Thoracic aorta (tissue), 2 donors: ENCODE data around the gene WFDC8. TPM values are rescaled to one million over a fixed set of nuclear protein-coding genes. Genes with fewer than 3 reads are reported as not detected.

Experiments
- ATAC-seq: fragments of 150-250 bp; one replicate; pipeline ENCODE4 v1.8.0; 2017; ENCODE audit warnings: low read depth; ENCODE audit not compliant: insufficient number of reproducible peaks, low FRiP score
- DNase-seq: peaks from one replicate; pipeline ENCODE4 v3.0.0-alpha.2; 2020; ENCODE audit warnings: low spot score
- H3K27ac ChIP-seq, 2 donors: fragments of 200-600 bp; sonication (generic); 1 replicate in 1 of 2; 2 replicates in 1 of 2; pipeline ENCODE4 v1.5.1; 2016; ENCODE audit warnings: mild to moderate bottlenecking in 2 of 2, moderate library complexity in 2 of 2
- H3K27me3 ChIP-seq: fragments of 200-600 bp; sonication (generic); replicated peaks from 2 replicates; pipeline ENCODE4 v1.6.0; 2016; ENCODE audit warnings: mild to moderate bottlenecking; ENCODE audit not compliant: insufficient read depth
- H3K36me3 ChIP-seq: fragments of 200-600 bp; sonication (generic); one replicate; pipeline ENCODE4 v1.5.1; 2016
- H3K4me1 ChIP-seq, 2 donors: fragments of 200-600 bp; sonication (generic); 1 replicate in 1 of 2; 2 replicates in 1 of 2; pipeline versions ENCODE4 v1.5.1 to v1.6.0; 2016; ENCODE audit warnings: low read depth in 2 of 2, mild to moderate bottlenecking in 1 of 2; ENCODE audit not compliant: control insufficient read depth in 1 of 2
- H3K4me3 ChIP-seq: fragments of 200-600 bp; sonication (generic); 2 replicates; pipeline ENCODE4 v1.5.1; 2016; ENCODE audit warnings: mild to moderate bottlenecking
- H3K9me3 ChIP-seq: fragments of 200-600 bp; sonication (generic); 2 replicates; pipeline ENCODE4 v1.5.1; 2016
- CTCF ChIP-seq: fragments of 200-600 bp; sonication (generic); IDR thresholded peaks from one replicate; pipeline ENCODE4 v1.5.1; 2019; ENCODE audit warnings: antibody characterized with exemption
- total RNA-seq, 2 donors: library from RNA; depleted of rRNA; stranded (reverse); fragments of >200 nt; gene quantifications; one replicate each; pipeline versions ENCODE4 v1.1.0 to v1.2.3, GENCODE V29; 2016

Gene WFDC8
- total RNA-seq, 2 donors from 2014 or later: not detected

- ATAC-seq: no peak
- Histone ChIP-seq H3K27ac (no peak overlapping the region), H3K9me3 (peaks cover 4% of the 10 kb centered on the region), H3K36me3 (no peaks in the 10 kb centered on the region), H3K4me1 (no peaks in the 10 kb centered on the region), H3K4me3 (no peak overlapping the region), H3K27me3 (no peaks in the 10 kb centered on the region)
- TF ChIP-seq CTCF: no peak
- no peak for DNase-seq
These were observed 26.6 kb downstream of the WFDC8 start for GRCh38 chr20:45552456-45552855.

DNA sequence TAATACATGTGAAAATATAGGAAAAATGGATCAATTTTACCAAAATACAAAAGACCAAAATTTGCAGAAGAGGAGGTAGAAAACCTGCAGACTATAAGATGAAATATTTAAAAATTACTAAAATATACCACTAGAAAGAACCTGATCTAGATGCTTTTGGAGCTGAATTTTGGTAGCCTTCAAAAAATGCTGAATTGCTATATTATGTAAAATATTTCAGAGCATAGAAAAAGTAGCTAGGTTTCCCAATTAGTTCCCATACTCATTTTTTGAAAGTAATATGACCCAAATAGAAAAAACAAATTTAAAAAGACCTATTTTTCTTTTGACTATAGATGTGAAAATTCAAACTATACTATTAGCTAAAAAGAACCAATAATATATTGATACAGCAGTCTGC lies 28.3 kb downstream of the WFDC8 start:
- H3K27ac ChIP-seq: no peak overlapping the region
- TF ChIP-seq CTCF: no peak
- H3K9me3 ChIP-seq: peaks cover 4% of the 10 kb centered on the region
- H3K36me3 ChIP-seq: no peaks in the 10 kb centered on the region
- no peaks in the 10 kb centered on the region for H3K4me1 ChIP-seq
- H3K27me3 ChIP-seq: no peaks in the 10 kb centered on the region
- no peak overlapping the region for H3K4me3 ChIP-seq
- DNase-seq (no peak), ATAC-seq (no peak)

DNA sequence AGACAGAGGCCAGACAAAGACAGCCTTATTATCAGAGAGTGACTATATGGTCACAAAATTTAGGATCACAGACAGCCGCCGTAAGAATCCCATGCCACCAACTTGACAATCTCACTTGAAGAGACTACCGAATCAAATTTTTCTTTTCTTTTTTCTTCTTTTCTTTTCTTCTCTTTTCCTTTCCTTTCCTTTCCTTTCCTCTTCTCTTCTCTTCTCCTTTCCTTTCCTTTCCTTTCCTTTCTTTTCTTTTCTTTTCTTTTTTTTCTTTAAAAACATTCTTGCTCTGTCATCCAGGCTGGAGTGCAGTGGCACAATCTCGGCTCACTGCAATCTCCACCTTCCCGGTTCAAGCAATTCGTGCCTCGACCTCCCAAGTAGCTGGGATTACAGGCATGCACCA lies 30.7 kb downstream of the WFDC8 start:
- no peaks in the 10 kb centered on the region for H3K36me3 ChIP-seq
- TF ChIP-seq CTCF: no peak
- H3K4me3 ChIP-seq: no peak overlapping the region
- no peak for ATAC-seq
- DNase-seq: no peak
- no peak overlapping the region for H3K27ac ChIP-seq
- H3K4me1 ChIP-seq: no peaks in the 10 kb centered on the region
- no peaks in the 10 kb centered on the region for H3K27me3 ChIP-seq
- peaks cover 4% of the 10 kb centered on the region for H3K9me3 ChIP-seq

DNA sequence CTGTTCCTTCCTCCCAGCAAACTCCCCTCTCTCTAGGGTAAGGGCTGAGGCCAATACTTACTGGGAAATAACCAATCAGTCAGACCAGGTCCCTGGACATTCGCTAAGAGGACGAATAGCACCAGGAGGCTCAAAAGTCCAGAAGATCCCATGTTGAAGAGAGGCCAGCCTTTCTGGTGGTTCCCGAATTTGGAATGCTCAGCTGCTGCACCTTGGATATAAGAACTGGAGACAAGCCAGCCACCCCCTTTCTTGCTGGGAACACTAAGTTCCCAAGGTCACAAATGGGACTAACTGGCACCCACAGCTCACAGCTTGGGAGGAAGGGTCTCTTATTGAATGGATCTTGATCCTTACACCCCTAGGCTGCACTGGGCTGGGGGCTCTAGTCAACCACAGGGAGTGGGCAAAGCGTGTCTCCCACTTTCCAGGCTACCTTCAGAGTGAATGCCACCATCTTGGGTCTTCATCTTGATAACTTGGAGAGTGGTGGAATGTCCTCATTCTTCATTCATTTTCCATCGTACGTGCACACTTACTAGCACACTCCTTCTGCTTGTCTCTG lies 31.8 kb downstream of the WFDC8 start, which contains the start of gene EPPIN:
Gene EPPIN (minus strand): TSS at position 196 of the 565 bp plus-strand sequence. CDS start 44 bp downstream, at position 152.
- no peak for ATAC-seq
- no peak within 1 kb of the TSS for H3K27ac ChIP-seq
- no peaks in the 10 kb centered on the region for H3K4me1 ChIP-seq
- peaks cover 4% of the 10 kb centered on the region for H3K9me3 ChIP-seq
- TF ChIP-seq CTCF: no peak
- no peak for DNase-seq
- H3K4me3 ChIP-seq: no peak within 1 kb of the TSS
- no peaks in the 10 kb centered on the region for H3K27me3 ChIP-seq
- no peaks in the 10 kb centered on the region for H3K36me3 ChIP-seq

- H3K4me1 ChIP-seq: no peaks in the 10 kb centered on the region
- no peak for ATAC-seq
- H3K27ac ChIP-seq: no peak overlapping the region
- H3K36me3 ChIP-seq: no peaks in the 10 kb centered on the region
- H3K9me3 ChIP-seq: peaks cover 1% of the 10 kb centered on the region
- no peaks in the 10 kb centered on the region for H3K27me3 ChIP-seq
- no peak overlapping the region for H3K4me3 ChIP-seq
- no peak for TF ChIP-seq CTCF
- DNase-seq: no peak
These were observed 33.2 kb downstream of the WFDC8 start for GRCh38 chr20:45545754-45546453.
